ENCODE measurements around the gene PSAP.

Gene PSAP

GRCh38 chr10:71802235-71802634 is 48.8 kb downstream of the PSAP start:
- no peak overlapping the region for H3K27ac ChIP-seq
- TF ChIP-seq ZFX (IDR thresholded peaks at IDR 0.05; ENCODE audit: borderline replicate concordance) (no peak), CTCF (IDR thresholded peaks at IDR 0.05) (no peak)

GRCh38 chr10:71801361-71801760 is 49.7 kb downstream of the PSAP start:
- TF ChIP-seq CTCF (IDR thresholded peaks at IDR 0.05) (no peak), ZFX (IDR thresholded peaks at IDR 0.05; ENCODE audit: borderline replicate concordance) (no peak)
- H3K27ac ChIP-seq = no peak overlapping the region

GRCh38 chr10:71799608-71800453 is 51.2 kb downstream of the PSAP start:
- no peak for TF ChIP-seq CTCF (IDR thresholded peaks at IDR 0.05)
- H3K27ac ChIP-seq = no peak overlapping the region

- TF ChIP-seq CTCF (IDR thresholded peaks at IDR 0.05) = no peak
- TF ChIP-seq ZFX (IDR thresholded peaks at IDR 0.05; ENCODE audit: borderline replicate concordance) = no peak
- no peak overlapping the region for H3K27ac ChIP-seq
Measured at GRCh38 chr10:71799112-71799511, 51.9 kb downstream of the PSAP start.

GRCh38 chr10:71798308-71798624 is 52.8 kb downstream of the PSAP start:
- TF ChIP-seq ZFX (IDR thresholded peaks at IDR 0.05; ENCODE audit: borderline replicate concordance) (no peak), CTCF (IDR thresholded peaks at IDR 0.05) (no peak)
- H3K27ac ChIP-seq = no peak overlapping the region

- no peak for TF ChIP-seq ZFX (IDR thresholded peaks at IDR 0.05; ENCODE audit: borderline replicate concordance)
- TF ChIP-seq CTCF (IDR thresholded peaks at IDR 0.05) = no peak
Measured at GRCh38 chr10:71797533-71798307, 53.3 kb downstream of the PSAP start.

More at GRCh38 chr10:71797533-71798307, 53.3 kb downstream of the PSAP start:
- no peak overlapping the region for H3K27ac ChIP-seq
